Panc1 (cell line): ENCODE measurements around the gene LZTFL1. TPM values are rescaled to one million over a fixed set of nuclear protein-coding genes. Genes with fewer than 3 reads are reported as not detected.
A peak's percentile ranks its signal among the peaks of the same experiment; 100 is the strongest.

Experiments
- ATAC-seq: fragments of 200-7000 bp; cut with Tn5 transposase; 2 replicates; pipeline ENCODE4 v1.9.1; 2020; ENCODE audit warnings: mild to moderate bottlenecking, moderate library complexity
- BruUV-seq: library from RNA; stranded (reverse); fragments of 400-500 nt; replicated peaks from 2 replicates; lab custom pipeline; 2021; lab: Mats Ljungman, UMichigan
- CTCF ChIA-PET: fragments of 300-600 bp; sonication (Branson Sonifier 250); formaldehyde crosslinking; loops from one replicate; lab custom pipeline; 2022; ENCODE audit warnings: antibody characterized with exemption; lab: Charles Lee
- POLR2A ChIA-PET: fragments of 300-600 bp; sonication (Branson Sonifier 250); formaldehyde crosslinking; loops from one replicate; lab custom pipeline; 2022; ENCODE audit warnings: antibody characterized with exemption; lab: Charles Lee
- DNase-seq: peaks from one replicate; pipeline ENCODE4 v3.0.0-alpha.2; 2010; ENCODE audit warnings: low read depth, low spot score
- H3K27ac ChIP-seq: 2 replicates; pipeline ENCODE4 v1.5.1; 2011; ENCODE audit warnings: mild to moderate bottlenecking, low read length, inconsistent platforms
- H3K27me3 ChIP-seq: fragments of 200-500 bp; sonication (Bioruptor generic); 2 replicates; pipeline ENCODE4 v1.6.0; 2014; ENCODE audit warnings: low read length, inconsistent platforms; ENCODE audit not compliant: control insufficient read depth, insufficient read depth
- H3K36me3 ChIP-seq: fragments of 200-500 bp; sonication (Bioruptor generic); 2 replicates; pipeline ENCODE4 v1.5.1; 2014; ENCODE audit warnings: inconsistent platforms, mild to moderate bottlenecking, low read length, moderate library complexity; ENCODE audit not compliant: control insufficient read depth, insufficient read depth
- H3K4me1 ChIP-seq: 2 replicates; pipeline ENCODE4 v1.5.1; 2011; ENCODE audit warnings: inconsistent platforms, mild to moderate bottlenecking, low read length, moderate library complexity; ENCODE audit not compliant: control insufficient read depth, insufficient read depth
- H3K4me3 ChIP-seq, 2 experiments: 2 replicates each; pipeline ENCODE4 v1.5.1; 2011 to 2012; ENCODE audit warnings: low read depth in 2 of 2, low read length in 2 of 2, mild to moderate bottlenecking in 2 of 2, inconsistent platforms in 1 of 2, moderate library complexity in 1 of 2
- H3K9me3 ChIP-seq: fragments of 200-500 bp; sonication (Bioruptor generic); 2 replicates; pipeline ENCODE4 v1.5.1; 2014; ENCODE audit warnings: low read depth, mild to moderate bottlenecking, inconsistent platforms, low read length, moderate library complexity; ENCODE audit not compliant: control insufficient read depth, insufficient read depth
- POLR2AphosphoS5 ChIP-seq: IDR thresholded peaks from 2 replicates; pipeline ENCODE4 v1.6.1; 2012; ENCODE audit warnings: mild to moderate bottlenecking, low read depth, low read length, moderate library complexity
- SIN3A ChIP-seq: IDR thresholded peaks from 2 replicates; pipeline ENCODE4 v1.6.1; 2012; ENCODE audit warnings: low read depth, mild to moderate bottlenecking, low read length, moderate library complexity, borderline replicate concordance; ENCODE audit not compliant: insufficient read depth
- TCF7L2 ChIP-seq: IDR thresholded peaks from 2 replicates; pipeline ENCODE4 v1.6.1; 2011; ENCODE audit warnings: mild to moderate bottlenecking, low read depth, low read length, inconsistent platforms
- in situ Hi-C: cut with HindIII; loops from 2 replicates; pipeline ENCODE4 v1.10.0; 2016; ENCODE audit warnings: low sequenced_read_pairs, low pct_unique_long_range_greater_than_20kb
- intact Hi-C: fragments of 100-400 bp; cut with micrococcal nuclease; formaldehyde crosslinking; loops from one replicate; pipeline ENCODE4 v1.10.0; 2022; ENCODE audit not compliant: unreplicated experiment
- total RNA-seq: library from RNA; stranded (reverse); gene quantifications from one replicate; pipeline ENCODE4 v1.2.1, GENCODE V29; 2021; ENCODE audit not compliant: unreplicated experiment
- TF ChIP-seq, protein P1 (sequence below): fragments of 450-650 bp; IDR thresholded peaks from 2 replicates; pipeline ENCODE4 v1.5.1; 2017; ENCODE audit warnings: mild to moderate bottlenecking
- TF ChIP-seq, protein P2 (sequence below), 2 experiments: IDR thresholded peaks; 2 replicates each; pipeline ENCODE4 v1.6.1; 2011 to 2012; ENCODE audit warnings: low read depth in 2 of 2, control low read depth in 1 of 2, low read length in 1 of 2, mild to moderate bottlenecking in 1 of 2, moderate library complexity in 1 of 2; ENCODE audit not compliant: insufficient read depth in 1 of 2

Gene LZTFL1
- total RNA-seq, 1 experiment from 2014 or later: 12.3 TPM

DNA sequence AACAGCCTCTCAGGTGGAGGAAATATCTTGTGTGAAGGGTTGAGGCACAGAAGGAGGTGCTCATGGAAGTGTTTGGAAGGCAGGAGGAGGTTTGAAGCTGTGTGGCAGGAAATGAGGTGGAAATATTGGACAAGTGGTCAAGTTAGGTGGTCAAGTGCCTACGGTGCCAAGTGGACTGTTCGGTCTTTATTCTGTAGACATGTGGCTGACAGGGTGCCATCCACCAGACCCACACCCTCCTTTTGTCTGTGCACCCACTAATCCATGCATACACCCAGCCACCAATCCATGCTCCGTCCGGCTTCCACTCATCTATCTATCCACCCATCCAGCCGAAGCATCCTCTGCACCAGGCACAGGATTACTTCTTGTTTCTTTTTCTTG lies 47.8 kb downstream of the LZTFL1 start:
- POLR2A ChIA-PET: no interaction called here
- H3K27me3 ChIP-seq: peaks cover 20% of the 10 kb centered on the region
- H3K4me3 ChIP-seq: no peak overlapping the region
- intact Hi-C loops: no loop called here
- BruUV-seq: no TSS peak
- H3K27ac ChIP-seq: no peak overlapping the region
- ATAC-seq: no peak
- peaks cover 7% of the 10 kb centered on the region; the same call in 1 of the 2 replicates for H3K4me1 ChIP-seq
- H3K36me3 ChIP-seq: no peaks in the 10 kb centered on the region
- CTCF ChIA-PET: no interaction called here
- TF ChIP-seq, protein P1, sequence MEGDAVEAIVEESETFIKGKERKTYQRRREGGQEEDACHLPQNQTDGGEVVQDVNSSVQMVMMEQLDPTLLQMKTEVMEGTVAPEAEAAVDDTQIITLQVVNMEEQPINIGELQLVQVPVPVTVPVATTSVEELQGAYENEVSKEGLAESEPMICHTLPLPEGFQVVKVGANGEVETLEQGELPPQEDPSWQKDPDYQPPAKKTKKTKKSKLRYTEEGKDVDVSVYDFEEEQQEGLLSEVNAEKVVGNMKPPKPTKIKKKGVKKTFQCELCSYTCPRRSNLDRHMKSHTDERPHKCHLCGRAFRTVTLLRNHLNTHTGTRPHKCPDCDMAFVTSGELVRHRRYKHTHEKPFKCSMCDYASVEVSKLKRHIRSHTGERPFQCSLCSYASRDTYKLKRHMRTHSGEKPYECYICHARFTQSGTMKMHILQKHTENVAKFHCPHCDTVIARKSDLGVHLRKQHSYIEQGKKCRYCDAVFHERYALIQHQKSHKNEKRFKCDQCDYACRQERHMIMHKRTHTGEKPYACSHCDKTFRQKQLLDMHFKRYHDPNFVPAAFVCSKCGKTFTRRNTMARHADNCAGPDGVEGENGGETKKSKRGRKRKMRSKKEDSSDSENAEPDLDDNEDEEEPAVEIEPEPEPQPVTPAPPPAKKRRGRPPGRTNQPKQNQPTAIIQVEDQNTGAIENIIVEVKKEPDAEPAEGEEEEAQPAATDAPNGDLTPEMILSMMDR: no peak
- TF ChIP-seq TCF7L2: no peak
- TF ChIP-seq, protein P2, sequence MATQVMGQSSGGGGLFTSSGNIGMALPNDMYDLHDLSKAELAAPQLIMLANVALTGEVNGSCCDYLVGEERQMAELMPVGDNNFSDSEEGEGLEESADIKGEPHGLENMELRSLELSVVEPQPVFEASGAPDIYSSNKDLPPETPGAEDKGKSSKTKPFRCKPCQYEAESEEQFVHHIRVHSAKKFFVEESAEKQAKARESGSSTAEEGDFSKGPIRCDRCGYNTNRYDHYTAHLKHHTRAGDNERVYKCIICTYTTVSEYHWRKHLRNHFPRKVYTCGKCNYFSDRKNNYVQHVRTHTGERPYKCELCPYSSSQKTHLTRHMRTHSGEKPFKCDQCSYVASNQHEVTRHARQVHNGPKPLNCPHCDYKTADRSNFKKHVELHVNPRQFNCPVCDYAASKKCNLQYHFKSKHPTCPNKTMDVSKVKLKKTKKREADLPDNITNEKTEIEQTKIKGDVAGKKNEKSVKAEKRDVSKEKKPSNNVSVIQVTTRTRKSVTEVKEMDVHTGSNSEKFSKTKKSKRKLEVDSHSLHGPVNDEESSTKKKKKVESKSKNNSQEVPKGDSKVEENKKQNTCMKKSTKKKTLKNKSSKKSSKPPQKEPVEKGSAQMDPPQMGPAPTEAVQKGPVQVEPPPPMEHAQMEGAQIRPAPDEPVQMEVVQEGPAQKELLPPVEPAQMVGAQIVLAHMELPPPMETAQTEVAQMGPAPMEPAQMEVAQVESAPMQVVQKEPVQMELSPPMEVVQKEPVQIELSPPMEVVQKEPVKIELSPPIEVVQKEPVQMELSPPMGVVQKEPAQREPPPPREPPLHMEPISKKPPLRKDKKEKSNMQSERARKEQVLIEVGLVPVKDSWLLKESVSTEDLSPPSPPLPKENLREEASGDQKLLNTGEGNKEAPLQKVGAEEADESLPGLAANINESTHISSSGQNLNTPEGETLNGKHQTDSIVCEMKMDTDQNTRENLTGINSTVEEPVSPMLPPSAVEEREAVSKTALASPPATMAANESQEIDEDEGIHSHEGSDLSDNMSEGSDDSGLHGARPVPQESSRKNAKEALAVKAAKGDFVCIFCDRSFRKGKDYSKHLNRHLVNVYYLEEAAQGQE (IDR thresholded peaks at IDR 0.05; ENCODE audit: insufficient read depth in 1 of 2, low read depth in 2 of 2, low read length in 1 of 2): no peak
- TF ChIP-seq SIN3A: no peak
- TF ChIP-seq POLR2AphosphoS5: no peak
- in situ Hi-C loops: no loop called here
- H3K9me3 ChIP-seq: no peaks in the 10 kb centered on the region
- no peak for DNase-seq

DNA sequence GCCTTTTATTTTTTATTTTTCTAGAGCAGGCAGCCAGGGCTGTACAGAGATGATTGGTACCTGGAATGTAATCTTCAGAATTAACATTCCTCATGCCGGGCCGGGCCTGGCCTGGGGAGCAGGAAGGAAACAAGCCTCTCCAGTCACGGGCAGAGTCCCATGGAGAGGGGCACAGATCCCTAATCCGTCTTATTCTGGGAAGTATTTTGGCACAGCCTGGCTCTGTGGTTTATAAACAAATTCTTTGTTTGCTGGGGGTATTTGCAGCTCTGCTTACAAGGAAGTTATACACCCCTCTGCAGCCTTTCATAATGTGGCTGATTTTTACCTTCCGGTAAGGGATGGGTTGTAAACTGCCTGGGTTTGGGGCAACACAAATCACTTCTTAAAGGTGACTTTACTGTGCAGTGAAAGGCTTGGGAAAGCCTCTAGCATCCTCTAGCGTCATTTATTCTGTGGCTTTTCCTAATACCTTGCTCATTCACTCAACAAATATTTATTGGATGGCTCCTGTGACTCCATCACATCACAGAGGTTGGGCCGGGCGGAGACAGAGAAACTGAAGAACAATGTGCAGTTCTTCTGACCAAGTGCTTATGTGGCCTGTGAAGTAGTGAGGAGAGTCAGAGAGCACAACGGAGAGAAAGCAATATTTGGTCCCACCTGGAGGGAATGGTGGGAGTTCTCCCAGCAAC lies 48.3 kb downstream of the LZTFL1 start:
- Histone ChIP-seq H3K36me3 (no peaks in the 10 kb centered on the region), H3K4me3 (no peak overlapping the region), H3K27me3 (peaks cover 20% of the 10 kb centered on the region), H3K9me3 (no peaks in the 10 kb centered on the region), H3K27ac (no peak overlapping the region), H3K4me1 (peaks cover 7% of the 10 kb centered on the region; the same call in 1 of the 2 replicates)
- ChIA-PET CTCF (no interaction called here), POLR2A (no interaction called here)
- ATAC-seq: 0 out of 2 replicates have a peak, but pooled peaks have one; percentile 35
- TF ChIP-seq, protein P2 (IDR thresholded peaks at IDR 0.05; ENCODE audit: insufficient read depth in 1 of 2, low read depth in 2 of 2, low read length in 1 of 2): no peak
- TF ChIP-seq POLR2AphosphoS5 (no peak), SIN3A (no peak), TCF7L2 (no peak)
- TF ChIP-seq, protein P1: no peak; the same call in 1 of the 2 replicates
- BruUV-seq: no TSS peak
- intact Hi-C loops (no loop called here), in situ Hi-C loops (no loop called here)
- DNase-seq: no peak
